GM19193 (cell line): Measurements from ENCODE around the gene NCAPH2.
A peak's percentile ranks its signal among the peaks of the same experiment; 100 is the strongest.

Experiments used
- POLR2A ChIP-seq: IDR thresholded peaks from 4 replicates; pipeline ENCODE4 v1.6.1; 2011; ENCODE audit not compliant: insufficient read depth, insufficient read length; ENCODE audit errors: extremely low read depth

Gene NCAPH2

GRCh38 chr22:50470491-50470890 is 37.5 kb upstream of the NCAPH2 start:
- TF ChIP-seq POLR2A = no peak

GRCh38 chr22:50471197-50471847 is 36.7 kb upstream of the NCAPH2 start:
- TF ChIP-seq POLR2A = no peak

- TF ChIP-seq POLR2A = no peak
Observed at GRCh38 chr22:50471962-50472361, 36.1 kb upstream of the NCAPH2 start.

GRCh38 chr22:50473088-50473487 is 34.9 kb upstream of the NCAPH2 start:
- TF ChIP-seq POLR2A = no peak

GRCh38 chr22:50473855-50474671 is 34.0 kb upstream of the NCAPH2 start:
- TF ChIP-seq POLR2A = no peak

- TF ChIP-seq POLR2A = peak; percentile 61
Observed at GRCh38 chr22:50474710-50475651, 33.0 kb upstream of the NCAPH2 start, which contains the start of gene SBF1. Gene SBF1 (minus strand): TSS chr22:50475035. CDS start chr22:50474840, 195 bp downstream.

- no peak for TF ChIP-seq POLR2A
Observed at GRCh38 chr22:50475652-50476002, 32.4 kb upstream of the NCAPH2 start.

GRCh38 chr22:50476868-50477267 is 31.2 kb upstream of the NCAPH2 start:
- TF ChIP-seq POLR2A = no peak

GRCh38 chr22:50477923-50478322 is 30.1 kb upstream of the NCAPH2 start:
- no peak for TF ChIP-seq POLR2A

GRCh38 chr22:50479721-50480120 is 28.3 kb upstream of the NCAPH2 start:
- no peak for TF ChIP-seq POLR2A

GRCh38 chr22:50481045-50481439 is 27.0 kb upstream of the NCAPH2 start:
- TF ChIP-seq POLR2A = no peak

GRCh38 chr22:50481440-50482106 is 26.5 kb upstream of the NCAPH2 start, which contains the start of gene ADM2:
Gene ADM2 (plus strand): TSS chr22:50481543. CDS start chr22:50481848, 305 bp downstream.
- TF ChIP-seq POLR2A = no peak

GRCh38 chr22:50482107-50483074 is 25.6 kb upstream of the NCAPH2 start:
- no peak for TF ChIP-seq POLR2A
